Islet precursor cell (in vitro differentiated cells): ENCODE data around the gene MARCHF9.
A peak's percentile ranks its signal among the peaks of the same experiment; 100 is the strongest.
"Not testable (repeated sequence)": the region's sequence is repeated elsewhere in the genome, so short reads cannot be mapped to it uniquely, and the experiment has no call there.

Experiments
- DNase-seq: peaks from one replicate; pipeline ENCODE4 v3.0.0-alpha.2; 2018

The MARCHF9 gene, protein sequence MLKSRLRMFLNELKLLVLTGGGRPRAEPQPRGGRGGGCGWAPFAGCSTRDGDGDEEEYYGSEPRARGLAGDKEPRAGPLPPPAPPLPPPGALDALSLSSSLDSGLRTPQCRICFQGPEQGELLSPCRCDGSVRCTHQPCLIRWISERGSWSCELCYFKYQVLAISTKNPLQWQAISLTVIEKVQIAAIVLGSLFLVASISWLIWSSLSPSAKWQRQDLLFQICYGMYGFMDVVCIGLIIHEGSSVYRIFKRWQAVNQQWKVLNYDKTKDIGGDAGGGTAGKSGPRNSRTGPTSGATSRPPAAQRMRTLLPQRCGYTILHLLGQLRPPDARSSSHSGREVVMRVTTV

DNA sequence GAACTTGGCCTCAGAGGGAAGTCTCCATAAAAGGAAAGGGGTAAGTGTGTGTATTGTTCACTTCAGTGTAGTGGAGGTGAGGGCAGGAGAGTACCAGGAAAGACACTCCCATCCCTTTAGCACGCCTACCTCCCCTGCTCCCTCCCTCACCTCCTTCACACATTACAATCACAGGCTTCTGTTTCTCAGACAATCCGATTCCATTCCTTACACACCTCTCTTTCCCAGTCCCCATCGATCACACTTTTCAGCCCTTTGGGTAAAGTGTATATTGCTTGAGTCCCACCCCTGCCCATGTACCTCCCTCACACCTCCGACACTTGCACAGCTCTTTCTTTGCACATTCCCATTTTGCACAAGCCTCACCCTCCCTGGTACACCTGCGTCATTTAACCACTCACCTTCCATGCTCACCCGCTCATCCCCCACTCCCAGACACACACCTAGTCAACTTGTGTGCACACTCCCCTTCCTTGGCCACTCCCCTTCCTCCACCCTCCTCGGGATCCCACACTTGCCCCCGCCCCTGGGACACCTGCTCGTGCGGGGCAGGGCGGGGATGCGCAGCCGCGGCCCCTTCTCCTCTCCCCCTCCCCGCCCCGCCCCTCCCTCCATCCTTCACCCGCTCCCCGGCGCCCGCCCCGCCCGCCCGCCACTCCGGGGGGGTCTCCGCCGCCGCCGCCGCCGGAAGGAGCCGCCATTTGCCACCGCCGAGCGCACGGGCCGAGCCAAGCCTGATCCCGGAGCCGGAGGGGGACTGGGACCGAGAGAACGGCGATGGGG, at the start of gene MARCHF9:
Gene MARCHF9, plus strand, starts transcription at position 693 of the 783 bp plus-strand sequence. CDS start 426 bp downstream, outside the sequence.
- peak; percentile 85 for DNase-seq

DNA sequence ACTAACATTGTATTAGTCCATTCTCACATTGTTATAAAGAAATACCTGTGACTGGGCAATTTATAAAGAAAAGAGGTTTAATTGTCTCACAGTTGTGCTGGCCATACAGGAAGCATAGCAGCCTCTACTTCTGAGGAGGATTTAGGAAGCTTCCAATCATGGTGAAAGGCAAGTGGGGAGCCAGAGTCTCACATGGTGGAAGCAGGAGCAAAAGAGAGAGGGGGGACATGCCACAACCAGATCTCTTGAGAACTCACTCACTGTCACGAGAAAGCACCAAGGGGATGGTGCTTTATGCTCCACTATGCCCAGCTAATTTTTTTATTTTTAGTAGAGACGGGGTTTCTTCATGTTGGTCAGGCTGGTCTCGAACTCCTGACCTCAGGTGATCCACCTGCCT, 47.7 kb upstream of the MARCHF9 start:
- no peak for DNase-seq

DNA sequence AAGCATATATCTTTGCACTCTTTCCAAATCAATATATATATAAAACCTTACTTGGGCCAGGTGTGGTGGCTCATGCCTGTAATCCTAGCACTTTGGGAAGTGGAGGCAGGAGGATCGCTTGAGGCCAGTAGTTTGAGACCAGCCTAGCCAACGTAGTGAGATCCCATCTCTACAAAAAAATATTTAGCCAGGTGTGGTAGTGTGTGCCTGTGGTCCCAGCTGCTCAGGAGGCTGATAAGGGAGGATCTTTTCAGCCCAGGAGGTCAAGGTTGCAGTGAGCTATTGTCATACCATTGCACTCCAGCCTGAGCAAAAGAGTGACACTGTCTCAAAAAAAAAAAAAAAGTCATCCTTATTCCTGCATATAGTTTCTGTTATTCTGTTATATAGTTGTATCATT, 46.6 kb upstream of the MARCHF9 start:
- DNase-seq: no peak

DNA sequence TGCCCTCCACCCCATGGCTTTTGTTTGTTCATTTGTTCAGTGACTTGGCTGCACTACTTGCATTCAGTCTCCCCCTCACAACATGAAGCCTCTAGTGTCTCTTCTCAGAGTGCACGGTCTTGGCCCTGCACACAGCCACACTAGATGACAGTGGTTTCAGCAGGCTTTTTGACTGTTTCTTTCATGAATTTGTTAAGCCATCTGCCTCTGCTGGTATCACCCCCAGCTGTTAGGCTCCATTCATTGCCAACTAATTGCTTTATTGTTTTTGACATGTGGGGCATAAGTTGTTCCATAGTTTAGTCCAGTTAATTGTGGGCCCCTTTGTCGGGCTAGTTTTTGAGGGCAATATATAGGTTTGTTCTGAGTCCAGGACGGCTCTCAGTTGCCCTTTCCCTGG, 42.2 kb upstream of the MARCHF9 start:
- DNase-seq: no peak

DNA sequence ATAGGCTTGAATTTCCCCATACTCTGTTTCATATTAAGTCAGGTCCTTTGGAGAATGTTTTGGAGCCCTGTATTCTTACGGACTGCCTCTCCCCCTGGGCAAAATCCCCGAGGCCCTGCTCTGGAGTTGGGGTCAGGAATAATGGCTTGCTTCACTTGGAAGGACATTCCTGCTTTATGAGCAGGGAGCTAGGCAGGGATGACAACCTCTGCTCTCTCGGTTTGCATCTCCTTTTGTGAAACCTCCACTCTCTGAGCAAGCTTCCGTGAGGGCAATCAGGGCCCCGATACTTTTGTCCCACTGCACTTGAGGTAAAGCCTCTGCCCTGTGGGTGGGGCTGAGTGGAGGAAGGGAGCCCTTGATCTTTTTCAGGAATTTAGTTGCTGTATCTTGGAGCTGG, 41.7 kb upstream of the MARCHF9 start:
- no peak for DNase-seq

DNA sequence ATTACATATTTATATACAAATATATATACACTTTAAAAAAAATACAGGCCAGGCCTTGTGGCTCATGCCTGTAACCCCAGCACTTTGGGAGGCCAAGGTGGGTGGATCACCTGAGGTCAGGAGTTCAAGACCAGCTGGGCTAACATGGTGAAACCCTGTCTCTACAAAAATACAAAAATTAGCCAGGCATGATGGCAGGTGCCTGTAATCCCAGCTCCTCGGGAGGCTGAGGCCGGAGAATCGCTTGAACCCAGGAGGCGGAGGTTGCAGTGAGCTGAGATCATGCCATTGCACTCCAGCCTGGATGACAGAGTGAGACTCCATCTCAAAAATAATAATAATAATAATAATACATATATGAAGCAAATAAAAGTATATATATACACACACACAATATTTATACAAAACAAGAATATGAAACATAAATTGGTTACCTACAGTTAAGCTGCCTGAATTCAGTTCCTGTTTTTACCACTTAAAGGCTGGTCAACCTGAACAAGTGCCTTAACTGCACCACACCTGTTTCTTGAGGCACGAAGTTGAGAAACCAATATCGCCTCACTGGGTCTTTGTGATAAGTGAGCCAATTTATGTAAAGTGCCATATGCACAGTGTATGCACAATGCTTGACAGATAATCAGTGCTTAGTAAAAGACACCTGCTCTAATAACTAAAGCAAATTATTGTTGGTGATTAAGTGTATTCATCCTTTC, 39.7 kb upstream of the MARCHF9 start:
- not testable (repeated sequence) for DNase-seq

DNA sequence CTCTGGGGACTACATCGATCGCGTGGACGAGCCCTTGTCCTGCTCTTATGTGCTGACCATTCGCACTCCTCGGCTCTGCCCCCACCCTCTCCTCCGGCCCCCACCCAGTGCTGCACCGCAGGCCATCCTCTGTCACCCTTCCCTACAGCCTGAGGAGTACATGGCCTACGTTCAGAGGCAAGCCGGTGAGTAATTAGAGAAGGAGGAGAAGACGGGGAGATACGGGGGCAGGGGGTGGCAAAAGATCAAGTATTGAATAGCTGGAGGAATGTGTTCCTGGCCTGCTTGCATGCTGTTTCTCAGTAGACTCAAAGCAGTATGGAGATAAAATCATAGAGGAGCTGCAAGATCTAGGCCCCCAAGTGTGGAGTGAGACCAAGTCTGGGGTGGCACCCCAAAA, 39.1 kb upstream of the MARCHF9 start:
- DNase-seq: no peak

DNA sequence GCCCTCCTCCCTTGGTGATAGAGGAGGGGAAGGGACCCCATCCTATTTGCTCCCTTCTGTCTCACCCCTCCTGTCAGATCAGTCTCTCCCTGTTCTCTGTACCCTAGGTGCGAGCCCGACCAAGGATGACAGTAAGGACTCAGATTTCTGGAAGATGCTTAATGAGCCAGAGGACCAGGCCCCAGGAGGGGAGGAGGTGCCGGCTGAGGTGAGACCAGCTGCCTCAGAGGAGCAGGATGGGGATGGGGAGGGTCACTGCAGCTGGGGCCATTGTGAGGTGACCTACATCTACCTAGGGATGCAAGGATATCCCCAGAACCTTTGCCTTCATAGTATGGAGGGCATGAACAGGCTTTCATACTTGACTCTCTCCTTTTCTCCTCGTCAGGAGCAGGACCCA, 38.6 kb upstream of the MARCHF9 start:
- no peak for DNase-seq

DNA sequence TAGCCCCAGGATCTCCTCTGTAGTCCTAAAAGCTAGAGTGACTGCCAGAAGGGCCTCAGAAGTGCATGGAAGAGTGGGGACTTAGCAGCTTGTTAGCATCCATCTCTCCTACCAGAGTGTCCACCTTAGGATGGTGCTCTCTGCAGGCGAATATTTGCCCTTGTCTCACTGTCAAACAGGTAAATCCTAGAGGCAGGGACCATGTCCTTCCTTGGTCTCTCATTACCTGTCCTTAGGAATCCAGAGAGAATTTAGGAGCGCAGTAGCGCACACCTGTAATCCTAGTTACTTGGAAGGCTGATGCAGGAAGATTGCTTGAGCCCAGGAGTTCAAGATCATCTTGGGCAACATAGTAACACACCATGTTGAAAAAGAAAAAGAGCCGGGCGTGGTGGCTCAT, 37.8 kb upstream of the MARCHF9 start:
- DNase-seq: no peak

DNA sequence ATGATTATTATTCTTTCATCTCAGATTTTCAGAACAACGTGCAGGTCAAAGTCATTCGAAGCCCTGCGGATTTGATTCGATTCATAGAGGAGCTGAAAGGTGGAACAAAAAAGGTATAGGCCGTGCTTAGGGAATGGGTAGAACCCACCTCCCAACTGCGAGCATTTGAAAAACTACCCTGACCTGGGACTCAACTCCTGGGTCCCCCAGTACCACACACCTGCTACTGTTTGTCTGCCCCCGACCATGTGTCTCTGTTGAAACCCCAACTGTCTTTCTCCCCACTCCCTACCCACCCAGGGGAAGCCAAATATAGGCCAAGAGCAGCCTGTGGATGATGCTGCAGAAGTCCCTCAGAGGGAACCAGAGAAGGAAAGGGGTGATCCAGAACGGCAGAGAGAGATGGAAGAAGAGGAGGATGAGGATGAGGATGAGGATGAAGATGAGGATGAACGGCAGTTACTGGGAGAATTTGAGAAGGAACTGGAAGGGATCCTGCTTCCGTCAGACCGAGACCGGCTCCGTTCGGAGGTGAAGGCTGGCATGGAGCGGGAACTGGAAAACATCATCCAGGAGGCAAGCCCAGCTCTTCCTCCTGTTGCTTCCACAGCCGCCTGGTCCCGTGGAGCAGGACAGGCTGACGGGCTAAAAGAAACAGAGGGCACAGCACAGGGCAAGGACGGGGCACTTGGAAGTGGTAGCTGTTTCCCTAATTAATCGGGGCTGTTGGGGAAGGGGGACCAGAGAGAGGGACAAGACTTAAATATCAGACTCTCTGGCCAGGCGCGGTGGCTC, 36.9 kb upstream of the MARCHF9 start:
- DNase-seq: no peak

DNA sequence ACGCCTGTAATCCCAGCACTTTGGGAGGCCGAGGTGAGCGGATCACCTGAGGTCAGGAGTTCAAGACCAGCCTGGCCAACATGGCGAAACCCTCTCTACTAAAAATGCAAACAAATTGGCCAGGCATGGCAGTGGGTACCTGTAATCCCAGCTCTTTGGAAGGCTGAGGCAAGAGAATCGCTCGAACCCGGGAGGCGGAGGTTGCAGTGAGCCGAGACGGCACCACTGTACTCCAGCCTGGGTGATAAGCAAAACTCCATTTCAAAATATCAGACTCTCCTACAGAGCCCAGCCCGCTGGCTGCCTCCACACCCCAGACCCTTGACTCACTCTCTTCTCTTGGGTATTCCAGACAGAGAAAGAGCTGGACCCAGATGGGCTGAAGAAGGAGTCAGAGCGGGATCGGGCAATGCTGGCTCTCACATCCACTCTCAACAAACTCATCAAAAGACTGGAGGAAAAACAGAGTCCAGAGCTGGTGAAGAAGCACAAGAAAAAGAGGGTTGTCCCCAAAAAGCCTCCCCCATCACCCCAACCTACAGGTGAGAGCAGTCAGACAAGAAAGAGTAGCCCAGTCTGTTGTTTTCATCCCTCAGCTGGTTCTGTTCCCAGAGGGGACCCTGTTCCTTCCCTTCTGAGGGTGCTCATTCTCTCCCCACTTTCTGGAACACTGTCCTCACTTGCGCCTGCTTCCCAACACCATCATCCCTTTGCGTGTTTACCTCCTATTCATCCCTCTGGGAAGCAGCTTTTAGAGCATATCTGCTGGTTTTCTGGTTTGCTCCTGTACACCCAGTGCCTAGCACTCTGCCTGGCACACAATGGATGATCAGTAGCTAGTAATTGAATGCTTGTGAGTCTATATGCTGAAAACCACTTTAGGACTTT, 36.0 kb upstream of the MARCHF9 start:
- DNase-seq: no peak

DNA sequence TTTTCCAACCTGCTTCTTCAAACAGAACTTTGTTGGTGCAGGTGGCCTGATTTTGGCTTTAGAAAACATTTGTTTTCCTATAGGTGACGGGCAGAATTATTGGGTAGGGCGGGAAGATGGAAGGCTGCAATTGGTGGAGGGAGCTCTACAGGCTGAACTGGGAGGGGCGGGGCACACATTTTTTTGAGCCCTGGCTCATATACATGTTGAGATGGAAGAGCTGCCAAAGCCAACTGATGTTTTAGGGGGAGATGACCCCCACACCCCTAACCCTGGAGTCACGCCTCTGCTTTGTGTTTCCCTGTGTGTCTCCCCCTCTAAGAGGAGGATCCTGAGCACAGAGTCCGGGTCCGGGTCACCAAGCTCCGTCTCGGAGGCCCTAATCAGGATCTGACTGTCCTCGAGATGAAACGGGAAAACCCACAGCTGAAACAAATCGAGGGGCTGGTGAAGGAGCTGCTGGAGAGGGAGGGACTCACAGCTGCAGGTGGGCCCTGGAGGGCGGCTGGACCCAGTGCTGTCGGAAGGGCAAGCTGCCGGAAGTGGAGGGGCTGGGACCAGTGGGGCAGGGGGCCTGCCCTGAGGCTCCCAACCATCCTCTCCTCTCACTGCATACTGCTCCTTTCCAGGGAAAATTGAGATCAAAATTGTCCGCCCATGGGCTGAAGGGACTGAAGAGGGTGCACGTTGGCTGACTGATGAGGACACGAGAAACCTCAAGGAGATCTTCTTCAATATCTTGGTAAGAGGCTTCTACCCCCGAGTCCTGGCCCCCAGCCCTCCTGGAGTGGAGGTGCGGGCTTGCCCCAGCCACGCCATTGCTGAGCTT, 34.9 kb upstream of the MARCHF9 start:
- DNase-seq: no peak

DNA sequence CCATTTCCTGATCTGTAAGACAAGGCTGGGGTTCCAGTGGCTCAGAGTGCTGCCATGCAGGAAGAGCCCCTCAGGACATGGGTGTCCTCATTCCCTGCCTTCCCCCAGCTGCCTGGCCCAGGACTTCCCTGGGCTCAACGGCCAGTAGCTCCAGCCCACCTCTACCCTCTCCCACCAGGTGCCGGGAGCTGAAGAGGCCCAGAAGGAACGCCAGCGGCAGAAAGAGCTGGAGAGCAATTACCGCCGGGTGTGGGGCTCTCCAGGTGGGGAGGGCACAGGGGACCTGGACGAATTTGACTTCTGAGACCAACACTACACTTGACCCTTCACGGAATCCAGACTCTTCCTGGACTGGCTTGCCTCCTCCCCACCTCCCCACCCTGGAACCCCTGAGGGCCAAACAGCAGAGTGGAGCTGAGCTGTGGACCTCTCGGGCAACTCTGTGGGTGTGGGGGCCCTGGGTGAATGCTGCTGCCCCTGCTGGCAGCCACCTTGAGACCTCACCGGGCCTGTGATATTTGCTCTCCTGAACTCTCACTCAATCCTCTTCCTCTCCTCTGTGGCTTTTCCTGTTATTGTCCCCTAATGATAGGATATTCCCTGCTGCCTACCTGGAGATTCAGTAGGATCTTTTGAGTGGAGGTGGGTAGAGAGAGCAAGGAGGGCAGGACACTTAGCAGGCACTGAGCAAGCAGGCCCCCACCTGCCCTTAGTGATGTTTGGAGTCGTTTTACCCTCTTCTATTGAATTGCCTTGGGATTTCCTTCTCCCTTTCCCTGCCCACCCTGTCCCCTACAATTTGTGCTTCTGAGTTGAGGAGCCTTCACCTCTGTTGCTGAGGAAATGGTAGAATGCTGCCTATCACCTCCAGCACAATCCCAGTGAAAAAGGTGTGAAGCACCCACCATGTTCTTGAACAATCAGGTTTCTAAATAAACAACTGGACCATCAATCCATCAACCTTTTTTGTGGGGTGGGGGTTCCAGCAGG, 34.0 kb upstream of the MARCHF9 start:
- DNase-seq: no peak

DNA sequence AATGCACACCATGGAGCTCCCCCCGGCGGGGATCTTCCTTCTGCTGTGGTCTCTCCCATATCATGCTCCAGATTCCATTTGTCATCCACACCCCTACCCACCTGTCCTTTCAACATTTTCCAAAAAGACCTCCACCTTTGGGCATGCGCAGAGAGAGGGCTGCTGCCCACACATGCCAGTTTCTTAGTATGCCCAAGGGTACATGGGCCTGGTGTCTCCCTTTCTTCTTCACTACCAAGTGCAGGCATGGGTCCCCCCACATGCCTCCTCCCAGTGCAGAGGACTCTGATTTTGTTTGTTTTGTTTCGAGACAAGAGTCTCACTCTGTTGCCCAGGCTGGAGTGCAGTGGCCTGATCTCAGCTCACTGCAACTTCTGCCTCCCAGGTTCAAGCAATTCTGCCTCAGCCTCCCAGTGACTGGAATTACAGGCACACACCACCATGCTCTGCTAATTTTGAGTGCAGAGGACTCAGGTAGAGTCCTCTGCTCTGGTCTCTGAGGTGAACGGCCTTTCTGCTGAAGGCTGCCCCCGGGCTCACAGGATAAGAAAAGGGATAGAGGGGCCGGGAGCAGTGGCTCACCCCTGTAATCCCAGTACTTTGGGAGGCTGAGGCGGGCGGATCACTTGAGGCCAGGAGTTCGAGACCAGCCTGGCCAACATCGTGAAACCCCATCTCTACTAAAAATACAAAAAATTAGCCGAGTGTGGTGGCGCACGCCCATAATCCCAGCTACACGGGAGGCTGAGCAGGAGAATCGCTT, 32.9 kb upstream of the MARCHF9 start:
- DNase-seq: not testable (repeated sequence)

DNA sequence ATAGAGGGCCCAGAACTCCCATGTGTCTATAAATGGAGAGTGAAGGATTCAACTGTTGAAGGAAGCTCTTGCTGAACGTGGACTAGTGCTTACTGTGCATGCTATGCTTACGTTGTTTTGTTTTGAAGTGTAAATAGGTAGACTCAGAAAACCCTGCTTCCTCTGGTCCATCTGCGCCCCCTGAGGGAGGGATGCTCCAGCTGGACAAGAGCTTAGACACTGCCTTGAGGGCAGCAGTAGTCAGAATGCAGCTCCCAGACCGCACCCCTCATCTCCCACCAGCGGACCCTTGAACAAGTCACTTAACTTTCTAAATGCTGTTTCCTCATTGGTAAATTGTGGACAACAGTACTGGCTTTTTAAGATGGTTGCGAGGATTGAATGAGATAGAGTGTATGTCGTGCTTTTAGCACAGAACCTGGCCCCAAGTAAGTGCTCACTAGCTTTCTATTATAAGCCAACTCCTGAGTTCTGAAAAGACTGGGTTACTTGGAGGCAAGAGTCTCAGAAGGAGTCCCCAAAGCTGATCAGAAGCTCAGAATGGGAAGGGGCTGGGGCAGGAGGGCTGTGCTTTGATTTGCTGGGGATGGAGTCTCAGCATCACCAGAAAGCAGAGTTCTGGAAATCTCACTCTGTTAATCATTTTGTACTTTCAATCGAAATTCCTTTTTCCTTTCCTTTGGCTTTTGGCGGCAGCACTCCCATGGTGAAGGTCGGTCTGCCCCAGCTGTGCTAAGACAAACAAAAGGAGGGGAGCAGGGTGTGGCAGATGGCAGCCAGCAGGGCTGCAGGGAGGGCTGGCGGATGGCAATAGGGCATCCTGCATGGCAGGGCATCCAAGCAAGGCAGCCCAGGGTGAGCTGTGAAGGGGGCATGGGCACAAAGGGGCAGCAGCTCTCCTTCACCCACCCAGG, 31.9 kb upstream of the MARCHF9 start:
- peak; percentile 48 for DNase-seq

DNA sequence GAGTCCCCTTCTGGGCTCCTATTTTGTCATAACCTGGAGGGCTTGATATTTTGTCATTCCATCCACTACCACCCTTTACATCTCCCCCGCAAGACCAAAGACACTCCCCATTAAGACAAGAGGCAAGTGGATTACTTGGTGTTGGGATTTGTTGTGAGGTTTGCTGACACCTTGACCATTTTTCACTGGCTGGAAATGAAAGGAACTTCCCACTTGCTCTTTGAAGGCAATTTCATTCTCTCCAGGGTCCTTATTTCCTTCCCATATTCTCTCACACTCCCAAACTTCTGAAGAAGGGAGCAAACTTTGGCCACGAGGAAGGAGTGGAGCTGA, 31.3 kb upstream of the MARCHF9 start:
- no peak for DNase-seq

DNA sequence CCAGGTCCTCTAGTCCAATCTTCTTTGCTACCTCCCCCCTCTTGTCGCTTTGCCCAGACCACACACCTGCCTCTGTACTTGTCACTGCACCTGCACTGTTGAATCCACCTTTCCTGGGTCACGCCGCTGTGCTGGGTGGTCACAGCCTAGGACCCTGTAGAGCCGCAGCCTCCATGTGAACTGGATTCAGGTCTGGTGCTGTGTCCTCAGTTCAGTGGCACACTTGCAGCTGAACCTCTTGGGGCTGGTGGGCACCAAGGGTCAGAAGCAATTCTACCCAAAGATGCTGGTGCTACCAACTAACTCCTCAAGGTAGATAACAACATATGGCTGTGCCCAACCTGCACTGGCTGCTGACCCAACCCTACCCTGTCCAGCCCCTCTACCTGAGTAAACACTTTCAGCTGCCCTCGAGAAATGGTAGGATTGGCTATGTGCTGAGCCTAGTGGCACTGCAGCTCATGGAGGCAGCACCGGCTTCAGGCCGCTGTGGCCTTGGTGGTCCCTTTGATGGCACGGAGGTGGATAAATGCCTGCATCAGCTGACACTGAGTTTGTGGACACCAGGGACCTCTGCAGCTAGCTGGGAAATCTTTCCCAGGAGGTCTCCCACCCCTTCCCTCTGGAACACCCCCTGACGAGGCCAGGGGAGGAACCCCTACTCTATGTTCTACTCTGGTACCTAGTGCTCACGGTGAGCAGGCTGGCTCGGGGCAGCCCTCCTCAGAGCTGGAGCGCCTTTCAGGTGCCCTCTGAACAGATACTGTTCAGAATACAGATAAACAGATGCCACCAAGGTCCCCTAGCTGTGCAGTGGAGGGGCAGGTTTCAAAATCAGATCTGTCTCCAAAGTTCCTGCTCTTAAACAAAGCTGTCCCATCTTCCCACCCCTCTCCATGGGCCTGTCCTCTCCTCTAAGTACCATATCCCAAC, 30.6 kb upstream of the MARCHF9 start:
- DNase-seq: peak; percentile 52
